Type B pancreatic cell (in vitro differentiated cells): Measurements from ENCODE around the gene TOMM40L. TPM values are rescaled to one million over a fixed set of nuclear protein-coding genes. Genes with fewer than 3 reads are reported as not detected.
"Not testable (repeated sequence)": the region's sequence is repeated elsewhere in the genome, so short reads cannot be mapped to it uniquely, and the experiment has no call there.

Experiments used
- DNase-seq: peaks from one replicate; pipeline ENCODE4 v3.0.0; 2021; ENCODE audit warnings: mixed read lengths; ENCODE audit not compliant: unreplicated experiment; ENCODE audit errors: extremely low spot score
- H3K27ac Mint-ChIP-seq: 2 replicates; pipeline ENCODE4 v1.8.0; 2021; ENCODE audit warnings: mild to moderate bottlenecking, mixed read lengths
- H3K27me3 Mint-ChIP-seq: 2 replicates; pipeline ENCODE4 v1.8.0; 2021; ENCODE audit warnings: mixed read lengths
- H3K36me3 Mint-ChIP-seq: 2 replicates; pipeline ENCODE4 v1.8.0; 2021; ENCODE audit warnings: mixed read lengths
- H3K4me1 Mint-ChIP-seq: one replicate; pipeline ENCODE4 v1.8.0; 2021; ENCODE audit warnings: mixed read lengths; ENCODE audit not compliant: unreplicated experiment
- H3K4me3 Mint-ChIP-seq: 2 replicates; pipeline ENCODE4 v1.8.0; 2021; ENCODE audit warnings: mild to moderate bottlenecking, mixed read lengths
- H3K9me3 Mint-ChIP-seq: 2 replicates; pipeline ENCODE4 v1.8.0; 2021; ENCODE audit warnings: mixed read lengths
- total RNA-seq: library from RNA; stranded (reverse); gene quantifications from 2 replicates; pipeline ENCODE4 v1.2.1, GENCODE V29; 2021; ENCODE audit warnings: low replicate concordance
- TF ChIP-seq, protein P1 (sequence below): fragments of 200-600 bp; sonication (generic); conservative IDR thresholded peaks from 2 replicates; pipeline ENCODE4 v1.5.0; 2021; ENCODE audit warnings: antibody characterized with exemption, mild to moderate bottlenecking

Gene TOMM40L
- total RNA-seq, 1 donor from 2014 or later: 13.6 TPM

DNA sequence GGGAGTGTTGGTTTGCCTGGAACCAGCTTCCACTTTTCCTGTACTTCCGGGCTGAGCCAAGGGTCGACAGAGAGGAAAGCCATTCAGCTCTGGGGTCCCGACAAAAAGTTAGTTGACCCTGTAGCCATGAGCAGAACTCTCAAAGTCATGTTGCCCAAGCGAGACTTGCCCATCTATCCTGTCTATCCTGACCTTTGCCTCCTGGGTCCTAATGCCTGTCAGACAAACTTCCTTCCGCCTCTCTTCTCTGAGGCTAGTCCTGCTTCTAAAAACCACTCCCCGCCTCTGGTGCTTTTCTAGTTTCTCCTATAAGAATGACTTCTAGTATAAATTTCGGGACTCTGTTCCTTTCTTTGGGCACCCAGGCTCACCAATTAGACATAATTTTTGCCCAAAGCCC is 25.0 kb downstream of the TOMM40L start:
- no peak overlapping the region for H3K27ac Mint-ChIP-seq
- H3K4me1 Mint-ChIP-seq: no peaks in the 10 kb centered on the region
- H3K4me3 Mint-ChIP-seq: no peak overlapping the region
- no peaks in the 10 kb centered on the region for H3K9me3 Mint-ChIP-seq
- DNase-seq: no peak
- H3K27me3 Mint-ChIP-seq: peaks cover 7% of the 10 kb centered on the region
- TF ChIP-seq, protein P1, sequence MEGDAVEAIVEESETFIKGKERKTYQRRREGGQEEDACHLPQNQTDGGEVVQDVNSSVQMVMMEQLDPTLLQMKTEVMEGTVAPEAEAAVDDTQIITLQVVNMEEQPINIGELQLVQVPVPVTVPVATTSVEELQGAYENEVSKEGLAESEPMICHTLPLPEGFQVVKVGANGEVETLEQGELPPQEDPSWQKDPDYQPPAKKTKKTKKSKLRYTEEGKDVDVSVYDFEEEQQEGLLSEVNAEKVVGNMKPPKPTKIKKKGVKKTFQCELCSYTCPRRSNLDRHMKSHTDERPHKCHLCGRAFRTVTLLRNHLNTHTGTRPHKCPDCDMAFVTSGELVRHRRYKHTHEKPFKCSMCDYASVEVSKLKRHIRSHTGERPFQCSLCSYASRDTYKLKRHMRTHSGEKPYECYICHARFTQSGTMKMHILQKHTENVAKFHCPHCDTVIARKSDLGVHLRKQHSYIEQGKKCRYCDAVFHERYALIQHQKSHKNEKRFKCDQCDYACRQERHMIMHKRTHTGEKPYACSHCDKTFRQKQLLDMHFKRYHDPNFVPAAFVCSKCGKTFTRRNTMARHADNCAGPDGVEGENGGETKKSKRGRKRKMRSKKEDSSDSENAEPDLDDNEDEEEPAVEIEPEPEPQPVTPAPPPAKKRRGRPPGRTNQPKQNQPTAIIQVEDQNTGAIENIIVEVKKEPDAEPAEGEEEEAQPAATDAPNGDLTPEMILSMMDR: no peak
- H3K36me3 Mint-ChIP-seq: no peaks in the 10 kb centered on the region

DNA sequence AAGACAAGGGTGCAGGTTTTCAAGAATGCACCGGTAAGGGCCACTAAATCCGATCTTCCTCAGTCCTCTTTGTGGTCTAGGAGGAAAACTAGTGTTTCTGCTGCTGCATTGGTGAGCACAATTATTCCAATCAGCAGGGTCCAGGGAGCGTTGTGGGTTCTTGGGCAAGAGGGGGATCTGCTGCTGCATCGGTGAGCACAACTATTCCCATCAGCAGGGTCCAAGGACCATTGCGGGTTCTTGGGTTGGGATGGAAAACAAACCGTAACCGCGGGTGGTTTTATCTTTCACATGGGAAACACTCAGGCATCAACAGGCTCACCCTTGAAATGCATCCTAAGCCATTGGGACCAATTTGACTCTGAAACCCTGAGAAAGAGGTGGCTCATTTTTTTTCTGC is 25.7 kb downstream of the TOMM40L start:
- Mint-ChIP-seq H3K27me3 (peaks cover 10% of the 10 kb centered on the region), H3K4me1 (no peaks in the 10 kb centered on the region), H3K9me3 (peaks cover 4% of the 10 kb centered on the region), H3K4me3 (no peak overlapping the region), H3K27ac (no peak overlapping the region), H3K36me3 (peaks cover 3% of the 10 kb centered on the region)
- TF ChIP-seq, protein P1: no peak
- no peak for DNase-seq

DNA sequence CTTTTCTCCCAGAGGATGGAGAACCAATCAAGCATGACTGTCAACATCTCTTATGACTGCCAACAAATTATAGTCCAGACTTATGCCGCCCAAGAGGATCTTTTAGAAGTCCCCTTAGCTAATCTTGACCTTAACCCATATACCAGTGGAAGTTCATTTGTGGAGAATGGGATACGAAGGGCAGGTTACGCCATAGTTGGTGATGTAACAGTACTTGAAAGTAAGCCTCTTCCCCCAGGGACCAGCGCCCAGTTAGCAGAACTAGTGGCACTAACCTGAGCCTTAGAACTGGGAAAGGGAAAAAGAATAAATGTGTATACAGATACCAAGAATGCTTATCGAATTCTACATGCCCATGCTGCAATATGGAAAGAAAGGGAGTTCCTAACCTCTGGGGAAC is 29.4 kb downstream of the TOMM40L start:
- Mint-ChIP-seq H3K4me3 (peak overlapping the region; percentile 80), H3K27me3 (peaks cover 33% of the 10 kb centered on the region), H3K27ac (peak overlapping the region; percentile 74), H3K9me3 (peaks cover 12% of the 10 kb centered on the region)
- H3K4me1 Mint-ChIP-seq, DNase-seq, H3K36me3 Mint-ChIP-seq: not testable (repeated sequence)

DNA sequence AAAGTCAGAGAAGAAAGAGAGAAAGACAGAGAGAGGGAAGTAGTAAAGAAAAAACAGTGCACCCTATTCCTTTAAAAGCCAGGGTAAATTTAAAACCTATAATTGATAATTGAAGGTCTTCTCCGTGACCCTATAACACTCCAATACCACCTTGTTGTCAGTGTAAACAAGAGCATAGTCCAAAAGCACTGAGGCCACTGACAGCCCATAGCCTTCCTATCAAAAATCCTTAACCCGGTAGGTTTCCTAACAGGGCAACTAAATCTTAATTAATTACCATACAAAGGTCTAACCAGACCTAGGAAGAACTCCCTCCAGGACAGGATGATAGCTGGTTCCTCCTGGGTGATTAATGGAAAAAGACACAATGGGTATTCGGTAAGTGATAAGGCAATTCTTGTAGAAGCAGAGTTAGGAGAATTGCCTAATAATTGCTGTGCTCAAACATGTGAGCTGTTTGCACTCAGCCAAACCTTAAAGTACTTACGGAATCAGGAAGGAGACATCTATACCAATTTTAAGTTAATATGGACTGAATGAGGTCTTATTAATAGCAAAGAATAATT is 30.2 kb downstream of the TOMM40L start:
- Mint-ChIP-seq H3K4me3 (peak overlapping the region; percentile 80), H3K27ac (peak overlapping the region; percentile 74), H3K9me3 (peaks cover 12% of the 10 kb centered on the region), H3K27me3 (peaks cover 40% of the 10 kb centered on the region), H3K4me1 (peaks cover 12% of the 10 kb centered on the region)
- H3K36me3 Mint-ChIP-seq, DNase-seq: not testable (repeated sequence)

DNA sequence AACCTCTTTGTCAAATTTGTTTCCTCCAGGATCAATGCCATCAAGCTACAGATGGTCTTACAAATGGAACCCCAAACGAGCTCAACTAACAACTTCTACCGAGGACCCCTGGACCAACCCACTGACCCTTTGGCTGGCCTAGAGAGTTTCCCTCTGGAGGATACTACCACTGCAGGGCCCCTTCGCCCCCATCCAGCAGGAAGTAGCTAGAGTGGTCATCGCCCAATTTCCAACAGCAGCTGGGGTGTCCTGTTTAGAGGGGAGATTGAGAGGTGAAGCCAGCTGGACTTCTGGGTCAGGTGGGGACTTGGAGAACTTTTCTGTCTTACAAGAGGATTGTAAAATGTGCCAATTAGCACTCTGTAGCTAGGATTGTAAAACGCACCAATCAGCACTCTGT is 31.2 kb downstream of the TOMM40L start:
- H3K36me3 Mint-ChIP-seq, DNase-seq: not testable (repeated sequence)
- H3K27me3 Mint-ChIP-seq: peaks cover 50% of the 10 kb centered on the region
- H3K27ac Mint-ChIP-seq: peak overlapping the region; percentile 74
- H3K4me1 Mint-ChIP-seq: peaks cover 18% of the 10 kb centered on the region
- H3K9me3 Mint-ChIP-seq: peaks cover 12% of the 10 kb centered on the region
- peak overlapping the region; percentile 59 for H3K4me3 Mint-ChIP-seq

DNA sequence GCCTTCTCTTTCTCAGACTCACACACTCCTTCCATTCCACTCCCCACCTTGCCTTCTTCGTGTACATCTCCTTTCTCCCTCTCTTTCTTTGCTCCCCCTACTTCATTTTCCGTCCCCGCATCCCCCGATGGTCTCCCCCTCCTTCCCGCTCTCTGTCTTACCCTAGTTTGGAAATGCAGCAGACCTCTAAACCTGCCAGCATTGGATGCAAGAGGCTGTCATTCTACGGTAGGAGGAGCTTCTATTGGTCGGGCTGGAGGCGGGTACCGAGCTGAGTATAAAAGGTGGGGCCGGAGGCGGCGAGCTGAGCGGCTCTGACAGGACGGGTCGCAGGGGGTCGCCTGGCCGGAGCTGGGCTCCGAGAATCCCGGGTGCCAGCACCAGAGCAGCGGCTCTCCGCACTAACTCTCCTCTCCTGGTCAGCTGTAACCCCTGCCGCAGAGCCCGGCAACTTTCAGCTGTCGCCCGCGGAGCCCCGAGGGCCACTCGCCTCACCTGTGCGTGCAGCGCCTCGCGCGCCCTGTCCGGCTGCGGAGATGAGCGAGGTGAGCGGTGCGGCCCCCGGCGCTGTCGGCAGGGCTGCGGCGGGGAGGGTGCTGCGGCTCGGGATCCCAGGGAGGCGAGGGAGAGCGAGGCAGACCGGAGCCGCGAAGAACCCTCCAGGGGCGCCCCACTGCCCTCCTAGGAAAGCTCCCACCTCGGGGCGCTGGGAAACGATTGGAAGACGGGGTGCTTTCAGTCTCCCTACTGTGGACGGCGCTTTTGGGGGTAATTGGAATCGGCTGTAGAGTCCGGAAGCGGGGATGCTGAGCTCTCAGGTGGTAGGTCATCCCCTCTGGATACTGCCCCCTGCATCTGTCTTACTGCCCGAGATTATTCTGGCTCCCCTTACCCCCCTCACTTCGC is 32.8 kb downstream of the TOMM40L start, which contains the start of gene PCP4L1:
Gene PCP4L1 (plus strand): TSS at position 307 of the 906 bp plus-strand sequence. CDS start 230 bp downstream, at position 537.
- peak within 1 kb of the TSS; percentile 69 for H3K27ac Mint-ChIP-seq
- peaks cover 53% of the 10 kb centered on the region for H3K27me3 Mint-ChIP-seq
- TF ChIP-seq, protein P1: no peak

DNA sequence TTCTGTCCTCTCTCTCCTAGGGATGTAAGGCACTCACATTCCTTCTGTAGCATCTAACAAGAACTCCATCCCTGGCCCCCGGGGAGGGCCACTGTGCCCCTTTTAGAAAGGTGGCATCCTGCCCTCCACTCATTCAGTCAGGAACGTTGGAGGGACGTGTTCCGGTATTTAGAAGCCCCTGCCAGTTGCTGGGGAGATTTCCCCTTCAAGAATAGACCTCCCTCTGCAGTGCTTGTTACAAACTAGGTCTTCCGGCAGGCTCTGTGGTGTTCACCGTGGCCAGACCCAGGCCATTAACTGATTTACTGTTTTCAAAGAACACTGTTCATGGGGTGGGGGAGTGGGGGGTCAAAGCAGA is 33.5 kb downstream of the TOMM40L start:
- peaks cover 53% of the 10 kb centered on the region for H3K27me3 Mint-ChIP-seq
- peak overlapping the region; percentile 55 for H3K27ac Mint-ChIP-seq
- H3K4me1 Mint-ChIP-seq: peaks cover 18% of the 10 kb centered on the region
- H3K36me3 Mint-ChIP-seq: peaks cover 8% of the 10 kb centered on the region
- peak overlapping the region; percentile 82 for H3K4me3 Mint-ChIP-seq
- H3K9me3 Mint-ChIP-seq: peaks cover 12% of the 10 kb centered on the region
- no peak for DNase-seq
- TF ChIP-seq, protein P1: no peak

More for the DNA sequence above, 32.8 kb downstream of the TOMM40L start, which contains the start of gene PCP4L1:
- peaks cover 12% of the 10 kb centered on the region for H3K9me3 Mint-ChIP-seq
- peaks cover 8% of the 10 kb centered on the region for H3K36me3 Mint-ChIP-seq
- peak within 1 kb of the TSS; percentile 82 for H3K4me3 Mint-ChIP-seq
- peak; percentile 78 for DNase-seq
- H3K4me1 Mint-ChIP-seq: peaks cover 18% of the 10 kb centered on the region
